ENCODE data around the gene EGFL8.

EGFL8 gene

GRCh38 chr6:32168807-32169591 is 4.6 kb downstream of the EGFL8 start:
- no peak for FAIRE-seq

GRCh38 chr6:32170294-32170693 is 5.9 kb downstream of the EGFL8 start:
- no peak for FAIRE-seq

GRCh38 chr6:32171234-32171633 is 6.8 kb downstream of the EGFL8 start:
- no peak for FAIRE-seq

DNA sequence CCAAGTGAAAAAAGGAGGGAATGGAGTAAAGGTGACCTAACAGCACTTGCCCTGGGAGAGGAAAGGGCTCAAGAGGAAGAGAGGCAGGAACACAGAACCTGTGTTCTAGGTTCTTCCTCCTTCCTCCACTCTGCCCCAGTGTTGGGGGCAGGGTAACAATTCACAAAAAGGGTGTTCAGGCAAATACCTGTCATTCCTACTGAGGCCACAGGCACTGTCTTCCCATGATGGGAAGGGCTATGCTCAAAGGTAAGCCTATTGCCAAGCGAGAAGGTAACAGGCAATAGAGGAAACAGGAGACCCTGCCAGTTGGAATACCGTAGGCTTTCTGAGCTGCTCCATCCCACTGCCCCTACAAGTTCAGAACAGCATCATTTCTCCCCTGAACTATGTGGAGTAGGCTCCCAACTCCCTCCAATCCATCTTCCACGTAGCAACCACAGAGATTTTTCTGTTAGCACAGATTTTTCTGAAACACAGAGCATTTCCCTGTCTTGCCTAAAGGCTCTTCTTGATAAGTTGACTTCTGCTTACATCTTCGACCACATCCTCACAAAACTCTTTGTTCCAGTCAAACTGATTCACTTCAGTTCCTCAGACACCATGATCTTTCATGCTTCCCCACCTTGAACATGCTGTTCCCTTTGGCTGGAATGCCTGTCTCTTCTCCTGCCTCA is 8.8 kb downstream of the EGFL8 start:
- FAIRE-seq: no peak

DNA sequence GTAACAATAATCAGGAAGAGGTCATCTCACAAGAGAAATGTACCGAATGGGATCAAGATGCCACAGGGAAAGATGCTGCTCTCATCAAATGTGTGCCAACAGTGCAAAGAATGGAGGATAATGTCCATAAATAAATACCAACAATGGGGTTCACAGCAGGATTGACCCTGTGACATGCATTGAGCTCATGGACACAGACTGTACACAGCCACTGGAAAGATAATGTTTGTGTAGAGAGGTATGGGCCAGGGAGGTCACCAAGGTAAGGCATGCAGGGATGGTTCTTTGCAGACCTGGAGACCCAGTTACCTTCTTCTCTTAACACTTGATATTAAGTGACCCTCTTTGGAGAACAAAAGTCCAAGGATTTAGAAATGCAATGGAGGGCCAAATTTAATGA is 10.0 kb downstream of the EGFL8 start:
- no peak for FAIRE-seq

- FAIRE-seq: no peak
Observed at GRCh38 chr6:32175322-32175710, 10.9 kb downstream of the EGFL8 start.

- peak; percentile 67 for FAIRE-seq
Observed at GRCh38 chr6:32175711-32176475, 11.5 kb downstream of the EGFL8 start, which contains the start of gene AGPAT1. TSS of gene AGPAT1 (minus strand) at chr6:32176084. CDS start at chr6:32171496, 4,588 bp downstream.

- FAIRE-seq: no peak
Observed at GRCh38 chr6:32176476-32177182, 12.2 kb downstream of the EGFL8 start.

DNA sequence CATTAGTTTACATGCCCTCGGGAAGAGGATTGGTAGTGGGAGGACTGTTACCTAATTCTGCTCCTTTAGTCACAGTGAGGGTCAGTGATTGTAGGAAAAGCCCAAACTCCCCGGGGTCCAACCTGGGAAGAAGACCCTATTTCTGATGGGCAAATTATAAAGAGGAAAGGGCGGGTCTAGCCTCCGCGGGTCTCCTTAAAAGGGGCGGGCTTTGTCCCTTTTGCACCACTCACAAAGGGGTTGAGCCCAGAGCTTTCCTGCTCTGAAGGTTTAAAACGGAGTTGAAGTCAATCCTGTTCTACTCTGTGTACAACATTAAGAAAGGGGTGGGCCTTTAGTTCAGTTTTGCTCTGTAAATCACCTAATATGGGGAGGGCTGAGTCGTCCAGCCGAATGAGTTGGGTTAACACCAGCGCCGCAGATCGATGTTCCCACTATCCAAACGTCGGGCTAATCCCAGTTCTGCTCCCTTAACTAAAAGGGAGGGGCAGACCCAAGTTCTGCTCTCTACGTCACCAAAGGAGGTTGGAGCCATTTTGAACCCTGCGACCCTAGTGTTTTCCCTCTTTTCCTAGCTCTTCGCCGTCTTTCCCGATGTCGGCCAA is 12.9 kb downstream of the EGFL8 start:
- FAIRE-seq: no peak

- peak; percentile 98 for FAIRE-seq
Observed at GRCh38 chr6:32177788-32178546, 13.6 kb downstream of the EGFL8 start, which contains the start of gene RNF5. TSS of gene RNF5 (plus strand) at chr6:32178405. CDS start at chr6:32178512, 107 bp downstream.

GRCh38 chr6:32178547-32179440 is 14.4 kb downstream of the EGFL8 start:
- FAIRE-seq: no peak

DNA sequence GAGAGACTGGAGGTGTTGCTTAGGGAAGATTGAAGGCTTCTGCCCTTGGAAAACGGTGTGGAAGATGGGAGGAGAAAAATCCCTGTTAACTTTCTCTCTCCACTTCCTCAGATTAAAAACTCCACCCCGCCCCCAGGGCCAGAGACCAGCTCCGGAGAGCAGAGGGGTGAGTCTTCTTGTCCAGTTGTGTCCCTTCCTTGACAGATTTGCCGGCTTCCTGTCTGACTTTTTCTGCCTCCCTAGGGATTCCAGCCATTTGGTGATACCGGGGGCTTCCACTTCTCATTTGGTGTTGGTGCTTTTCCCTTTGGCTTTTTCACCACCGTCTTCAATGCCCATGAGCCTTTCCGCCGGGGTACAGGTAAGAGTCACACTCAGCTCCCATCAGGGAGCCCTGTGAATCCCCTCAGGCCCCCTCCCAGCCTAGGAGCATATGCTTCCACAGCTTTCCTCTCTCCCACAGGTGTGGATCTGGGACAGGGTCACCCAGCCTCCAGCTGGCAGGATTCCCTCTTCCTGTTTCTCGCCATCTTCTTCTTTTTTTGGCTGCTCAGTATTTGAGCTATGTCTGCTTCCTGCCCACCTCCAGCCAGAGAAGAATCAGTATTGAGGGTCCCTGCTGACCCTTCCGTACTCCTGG is 15.5 kb downstream of the EGFL8 start:
- FAIRE-seq: no peak

DNA sequence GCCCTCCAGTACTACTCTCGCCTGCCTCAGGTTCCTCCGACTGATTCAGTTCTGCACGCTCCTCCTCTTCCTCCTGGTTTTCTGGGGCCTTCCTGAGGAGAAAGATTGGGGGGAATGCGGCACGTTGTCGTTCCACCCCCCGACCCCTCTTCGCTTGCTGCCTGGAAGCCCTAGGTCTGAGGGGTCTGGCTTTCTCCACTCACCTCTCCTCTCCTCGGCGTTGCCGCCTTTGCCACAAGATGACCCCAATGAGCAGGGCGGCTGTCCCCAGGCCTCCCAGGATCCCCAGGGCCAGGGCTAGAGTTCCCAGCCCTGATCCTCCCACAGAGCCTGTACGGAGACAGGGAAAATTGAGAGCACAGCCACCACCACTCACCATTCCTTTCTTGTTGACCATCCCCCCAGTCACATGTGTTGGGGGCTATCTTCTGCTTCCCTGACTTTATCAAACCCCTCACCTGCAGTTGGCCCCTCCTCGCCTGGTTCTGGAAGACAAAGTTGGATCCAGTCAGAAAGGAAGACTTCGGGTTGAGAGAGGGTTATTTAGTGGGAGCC is 16.8 kb downstream of the EGFL8 start:
- FAIRE-seq: no peak

- FAIRE-seq: no peak
Observed at GRCh38 chr6:32181915-32182529, 17.6 kb downstream of the EGFL8 start.

- no peak for FAIRE-seq
Observed at GRCh38 chr6:32182555-32182981, 18.2 kb downstream of the EGFL8 start.

- FAIRE-seq: no peak
Observed at GRCh38 chr6:32183030-32183429, 18.6 kb downstream of the EGFL8 start.

DNA sequence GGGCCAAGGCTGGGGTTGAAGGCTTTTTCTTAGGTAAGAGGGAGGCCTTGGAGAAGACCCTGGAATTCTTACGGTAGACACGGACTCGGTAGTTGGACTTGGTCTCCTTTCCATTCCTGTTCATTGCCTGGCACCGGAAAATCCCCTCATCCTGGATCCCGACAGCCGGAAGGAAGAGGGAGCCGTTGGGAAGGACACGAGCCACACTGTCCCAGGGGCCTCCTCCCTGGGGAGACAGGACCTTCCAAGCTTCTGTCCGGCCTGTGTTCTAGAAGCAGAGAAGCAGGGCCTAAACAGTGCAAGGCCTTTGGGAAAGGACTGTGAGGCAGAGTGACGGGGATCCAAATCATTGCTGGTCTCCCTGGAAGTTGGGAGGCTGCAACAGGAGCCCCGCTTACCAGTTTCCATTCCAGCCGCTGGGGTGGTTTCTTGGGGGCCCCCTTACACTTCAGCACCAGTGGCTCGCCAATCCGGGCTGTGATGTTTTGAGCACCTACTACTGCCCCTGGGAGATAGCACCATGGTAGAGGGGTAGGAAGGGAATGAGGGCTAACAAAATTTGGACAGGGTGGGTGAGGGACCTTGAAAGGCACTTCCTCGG is 19.2 kb downstream of the EGFL8 start:
- no peak for FAIRE-seq

DNA sequence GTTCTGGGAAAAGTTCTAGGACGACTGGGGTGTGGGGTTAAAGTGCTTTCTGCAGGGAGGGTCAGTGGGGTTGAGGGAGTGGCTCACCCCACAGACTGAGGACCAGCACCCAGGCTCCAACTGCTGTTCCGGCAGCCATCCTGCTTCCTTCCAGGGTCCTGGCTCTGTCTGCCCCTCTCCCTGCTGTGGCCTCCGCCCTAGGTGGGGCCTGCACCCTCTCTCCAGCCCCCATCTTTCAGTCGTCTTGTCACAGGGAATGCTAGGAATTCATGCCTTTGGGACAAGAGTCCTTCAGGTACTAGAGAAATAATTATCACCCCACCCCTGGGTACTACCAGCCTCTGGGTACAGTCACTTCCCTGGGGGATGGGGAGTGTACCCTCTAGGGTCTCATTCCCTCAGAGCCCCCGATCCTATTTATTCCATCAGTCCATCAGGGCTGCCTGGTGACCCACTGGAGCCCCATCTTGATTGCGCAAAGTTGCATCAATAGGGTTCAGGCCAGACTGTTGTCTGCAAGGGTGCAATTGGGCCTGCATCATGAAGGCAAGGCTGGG is 19.8 kb downstream of the EGFL8 start, which contains the start of gene AGER:
Gene AGER, minus strand, starts transcription at position 170 of the 557 bp plus-strand sequence. Its CDS starts 31 bp downstream, at position 139.
- FAIRE-seq: no peak

Data from A204.1 (cell line).